Keratinocyte (primary cell): ENCODE data around the gene PTK6. TPM values are rescaled to one million over a fixed set of nuclear protein-coding genes. Genes with fewer than 3 reads are reported as not detected.

Experiments
- DNase-seq: peaks from one replicate; pipeline ENCODE4 v3.0.0-alpha.2; 2011; ENCODE audit warnings: low read depth, missing footprints, low spot score
- FAIRE-seq: peaks from 2 replicates; lab custom pipeline; 2011; peaks lifted over from hg19 to GRCh38; lab: Jason Lieb, UNC
- H2AFZ ChIP-seq: 2 replicates; pipeline ENCODE4 v1.6.0; 2012; ENCODE audit warnings: low read length, control low read depth, inconsistent platforms; ENCODE audit not compliant: control insufficient read depth
- H3K27ac ChIP-seq: 2 replicates; pipeline ENCODE4 v1.5.1; 2011; ENCODE audit warnings: low read length; ENCODE audit not compliant: control insufficient read depth, insufficient read depth
- H3K27me3 ChIP-seq: 3 replicates; pipeline ENCODE4 v1.6.0; 2011; ENCODE audit warnings: low read length; ENCODE audit not compliant: control insufficient read depth, insufficient read depth; ENCODE audit errors: extremely low read depth
- H3K36me3 ChIP-seq, 2 experiments: 2 replicates in 1 of 2; 3 replicates in 1 of 2; pipeline ENCODE4 v1.5.1; 2011; ENCODE audit warnings: low read length in 2 of 2, mild to moderate bottlenecking in 1 of 2; ENCODE audit not compliant: control insufficient read depth in 2 of 2, insufficient read depth in 2 of 2; ENCODE audit errors: extremely low read depth in 1 of 2
- H3K4me1 ChIP-seq: 3 replicates; pipeline ENCODE4 v1.5.1; 2011; ENCODE audit warnings: low read length; ENCODE audit not compliant: control insufficient read depth, insufficient read depth; ENCODE audit errors: extremely low read depth
- H3K4me2 ChIP-seq: 3 replicates; pipeline ENCODE4 v1.6.0; 2011; ENCODE audit warnings: low read depth, low read length; ENCODE audit not compliant: control insufficient read depth, insufficient read depth; ENCODE audit errors: extremely low read depth
- H3K4me3 ChIP-seq, 3 experiments: fragments of 200-600 bp in 1 of 3; sonication (generic) in 1 of 3; 2 replicates in 2 of 3; 3 replicates in 1 of 3; pipeline ENCODE4 v1.5.1; 2011 to 2016; ENCODE audit warnings: low read length in 3 of 3, mild to moderate bottlenecking in 3 of 3, control low read depth in 2 of 3, inconsistent platforms in 1 of 3, low read depth in 1 of 3, mixed read lengths in 1 of 3, mixed run types in 1 of 3, moderate library complexity in 1 of 3; ENCODE audit not compliant: control insufficient read depth in 2 of 3, insufficient read depth in 2 of 3; ENCODE audit errors: extremely low read depth in 1 of 3
- H3K79me2 ChIP-seq: 2 replicates; pipeline ENCODE4 v1.6.0; 2012; ENCODE audit warnings: low read length; ENCODE audit not compliant: control insufficient read depth, insufficient read depth
- H3K9ac ChIP-seq: 3 replicates; pipeline ENCODE4 v1.6.0; 2011; ENCODE audit warnings: low read length; ENCODE audit not compliant: control insufficient read depth, insufficient read depth; ENCODE audit errors: extremely low read depth
- H3K9me1 ChIP-seq: 3 replicates; pipeline ENCODE4 v1.6.0; 2011; ENCODE audit warnings: low read length; ENCODE audit not compliant: control insufficient read depth, insufficient read depth; ENCODE audit errors: extremely low read depth
- H3K9me3 ChIP-seq: 2 replicates; pipeline ENCODE4 v1.5.1; 2012; ENCODE audit warnings: low read depth, low read length; ENCODE audit not compliant: control insufficient read depth
- H4K20me1 ChIP-seq: 3 replicates; pipeline ENCODE4 v1.6.0; 2011; ENCODE audit warnings: low read length; ENCODE audit not compliant: control insufficient read depth, insufficient read depth; ENCODE audit errors: extremely low read depth
- CTCF ChIP-seq, 3 experiments: IDR thresholded peaks in 1 of 3; conservative IDR thresholded peaks in 1 of 3; optimal IDR thresholded peaks in 1 of 3; 2 replicates in 2 of 3; 3 replicates in 1 of 3; pipeline versions ENCODE3 to v1.5.1; 2011; ENCODE audit warnings: low read length in 3 of 3, mild to moderate bottlenecking in 3 of 3, moderate library complexity in 2 of 3, control low read depth in 1 of 3, inconsistent platforms in 1 of 3; ENCODE audit not compliant: insufficient read depth in 2 of 3; ENCODE audit errors: extremely low read depth in 1 of 3
- EZH2 ChIP-seq: IDR thresholded peaks from one replicate; pipeline ENCODE4 v1.6.1; 2012; ENCODE audit warnings: inconsistent platforms, mild to moderate bottlenecking, low read length, moderate library complexity
- dilution Hi-C: fragments of 300-500 bp; cut with MboI; formaldehyde crosslinking; loops from one replicate; pipeline ENCODE4 v1.7.0; 2020; ENCODE audit warnings: low sequenced_read_pairs; ENCODE audit not compliant: extremely low pct_ligation_motif_present
- polyA plus RNA-seq, 5 experiments: library from polyadenylated mRNA; depleted of rRNA in 3 of 5; stranded (reverse) in 3 of 5; stranded (forward) in 1 of 5; unstranded in 1 of 5; fragments of >200 nt; gene quantifications; 1 replicate in 1 of 5; 2 replicates in 3 of 5; 3 replicates in 1 of 5; pipeline versions ENCODE4 v1.2.1 to v1.2.3, GENCODE V29; 2011 to 2012; ENCODE audit warnings: missing spikeins in 2 of 5, low read depth in 1 of 5, low replicate concordance in 1 of 5

PTK6 gene
- polyA plus RNA-seq, 1 donor (not counting 4 experiments of a cell fraction or from before 2014, with no cell fraction given): 28.5 TPM

- no peaks in the 10 kb centered on the region for H3K27me3 ChIP-seq
- H3K36me3 ChIP-seq: peaks cover 12 to 21% of the 10 kb centered on the region in 2 experiments
- H4K20me1 ChIP-seq: peaks cover 7% of the 10 kb centered on the region
- peak overlapping the region; percentile 49 for H3K27ac ChIP-seq
- FAIRE-seq (no peak), DNase-seq (no peak)
- no peak overlapping the region for H2AFZ ChIP-seq
- no peak overlapping the region for H3K9ac ChIP-seq
- H3K4me1 ChIP-seq: peaks cover 23% of the 10 kb centered on the region
- H3K9me3 ChIP-seq: no peaks in the 10 kb centered on the region
- no peak overlapping the region for H3K4me2 ChIP-seq
- dilution Hi-C loops: no loop called here
- H3K79me2 ChIP-seq: peaks cover 10% of the 10 kb centered on the region
- no peak overlapping the region for H3K4me3 ChIP-seq
- no peak for TF ChIP-seq CTCF (optimal IDR thresholded peaks at IDR 0.05 in 1 of 3, IDR thresholded peaks at IDR 0.05 in 1 of 3, conservative IDR thresholded peaks at IDR 0.05 in 1 of 3; ENCODE audit: extremely low read depth in 1 of 3, insufficient read depth in 2 of 3, low read length in 3 of 3)
- TF ChIP-seq EZH2: no peak
- H3K9me1 ChIP-seq: no peaks in the 10 kb centered on the region
These were observed 3.8 kb downstream of the PTK6 start for GRCh38 chr20:63533388-63533787.

DNA sequence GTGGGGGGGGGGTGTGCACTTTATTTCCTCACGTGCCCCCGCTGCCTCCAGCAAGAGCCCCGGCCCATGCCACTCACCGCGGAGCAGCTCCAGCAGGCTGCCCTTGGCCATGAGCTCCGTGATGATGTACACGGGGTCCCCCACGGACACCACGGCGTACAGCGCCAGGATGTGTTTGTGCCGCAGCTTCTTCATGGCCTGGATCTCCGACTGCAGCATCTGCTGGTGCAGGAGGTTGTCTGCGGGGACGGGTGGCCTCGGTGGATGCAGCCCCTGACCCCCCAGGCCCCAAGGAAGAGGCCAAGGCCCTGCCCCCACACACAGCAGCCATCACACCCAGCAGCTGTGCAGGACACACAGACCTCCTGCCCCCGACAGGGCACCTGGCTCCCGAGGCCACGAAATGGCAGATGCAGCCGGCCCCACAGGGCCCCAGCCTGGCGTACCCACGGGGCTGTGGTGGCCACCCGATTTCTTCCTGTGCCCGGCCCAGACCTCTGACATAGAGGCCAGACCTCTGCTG lies 4.7 kb downstream of the PTK6 start:
- Histone ChIP-seq H4K20me1 (peaks cover 7% of the 10 kb centered on the region), H3K9ac (no peak overlapping the region), H3K36me3 (peaks cover 12 to 23% of the 10 kb centered on the region in 2 experiments), H3K79me2 (peaks cover 10% of the 10 kb centered on the region), H3K27ac (no peak overlapping the region), H2AFZ (no peak overlapping the region), H3K9me3 (no peaks in the 10 kb centered on the region), H3K9me1 (no peaks in the 10 kb centered on the region), H3K4me3 (no peak overlapping the region), H3K27me3 (no peaks in the 10 kb centered on the region), H3K4me1 (peaks cover 20% of the 10 kb centered on the region), H3K4me2 (no peak overlapping the region)
- FAIRE-seq (no peak), DNase-seq (no peak)
- TF ChIP-seq EZH2 (no peak), CTCF (optimal IDR thresholded peaks at IDR 0.05 in 1 of 3, IDR thresholded peaks at IDR 0.05 in 1 of 3, conservative IDR thresholded peaks at IDR 0.05 in 1 of 3; ENCODE audit: extremely low read depth in 1 of 3, insufficient read depth in 2 of 3, low read length in 3 of 3) (no peak)
- dilution Hi-C loops: no loop called here
